ENCODE measurements around the gene ANO7. TPM values are rescaled to one million over a fixed set of nuclear protein-coding genes. Genes with fewer than 3 reads are reported as not detected.

ANO7 gene
- total and polyA plus RNA-seq, 2 donors = 0.58 to 1.2 TPM

- no peak for DNase-seq (ENCODE audit: extremely low spot score)
Measured at GRCh38 chr2:241254904-241255351, 66.5 kb downstream of the ANO7 start.

GRCh38 chr2:241255542-241256167 lies 67.2 kb downstream of the ANO7 start:
- WGBS = 66% methylated on average over 13 of the region's 13 CpGs
- DNase-seq (ENCODE audit: extremely low spot score) = no peak
- Histone ChIP-seq H3K27ac (ENCODE audit: low read depth) (no peak overlapping the region), H3K4me1 (ENCODE audit: insufficient read depth) (no peaks in the 10 kb centered on the region), H3K4me3 (ENCODE audit: low read depth, low read length) (no peak overlapping the region), H3K36me3 (ENCODE audit: insufficient read depth) (peaks cover 10% of the 10 kb centered on the region)

More at GRCh38 chr2:241254904-241255351, 66.5 kb downstream of the ANO7 start:
- Histone ChIP-seq H3K27ac (ENCODE audit: low read depth) (no peak overlapping the region), H3K4me1 (ENCODE audit: insufficient read depth) (no peaks in the 10 kb centered on the region), H3K4me3 (ENCODE audit: low read depth, low read length) (no peak overlapping the region), H3K36me3 (ENCODE audit: insufficient read depth) (peaks cover 10% of the 10 kb centered on the region)
- 94% methylated on average over 10 of the region's 10 CpGs for WGBS

GRCh38 chr2:241256168-241256545 lies 67.7 kb downstream of the ANO7 start:
- no peak for DNase-seq (ENCODE audit: extremely low spot score)
- WGBS = 65% methylated on average over 11 of the region's 11 CpGs
- Histone ChIP-seq H3K36me3 (ENCODE audit: insufficient read depth) (peaks cover 10% of the 10 kb centered on the region), H3K4me1 (ENCODE audit: insufficient read depth) (no peaks in the 10 kb centered on the region), H3K4me3 (ENCODE audit: low read depth, low read length) (no peak overlapping the region), H3K27ac (ENCODE audit: low read depth) (no peak overlapping the region)

- Histone ChIP-seq H3K4me3 (ENCODE audit: low read depth, low read length) (no peak overlapping the region), H3K27ac (ENCODE audit: low read depth) (no peak overlapping the region), H3K36me3 (ENCODE audit: insufficient read depth) (peaks cover 12% of the 10 kb centered on the region), H3K4me1 (ENCODE audit: insufficient read depth) (no peaks in the 10 kb centered on the region)
- DNase-seq (ENCODE audit: extremely low spot score) = no peak
- WGBS = 74% methylated on average over 11 of the region's 11 CpGs
Measured at GRCh38 chr2:241257419-241258032, 69.0 kb downstream of the ANO7 start.

GRCh38 chr2:241258505-241259280 lies 70.2 kb downstream of the ANO7 start:
- Histone ChIP-seq H3K36me3 (ENCODE audit: insufficient read depth) (peaks cover 7% of the 10 kb centered on the region), H3K4me1 (ENCODE audit: insufficient read depth) (no peaks in the 10 kb centered on the region)
- 55% methylated on average over 8 of the region's 8 CpGs for WGBS

GRCh38 chr2:241260911-241261310 lies 72.4 kb downstream of the ANO7 start:
- DNase-seq (ENCODE audit: extremely low spot score) = no peak
- WGBS = 89% methylated on average over 3 of the region's 3 CpGs
- peaks cover 5% of the 10 kb centered on the region for H3K36me3 ChIP-seq (ENCODE audit: insufficient read depth)
- H3K4me3 ChIP-seq (ENCODE audit: low read depth, low read length) = no peak overlapping the region
- H3K4me1 ChIP-seq (ENCODE audit: insufficient read depth) = no peaks in the 10 kb centered on the region
- H3K27ac ChIP-seq (ENCODE audit: low read depth) = no peak overlapping the region

More at GRCh38 chr2:241258505-241259280, 70.2 kb downstream of the ANO7 start:
- Histone ChIP-seq H3K4me3 (ENCODE audit: low read depth, low read length) (no peak overlapping the region), H3K27ac (ENCODE audit: low read depth) (no peak overlapping the region)
- no peak for DNase-seq (ENCODE audit: extremely low spot score)

- DNase-seq (ENCODE audit: extremely low spot score) = no peak
- H3K36me3 ChIP-seq (ENCODE audit: insufficient read depth) = peaks cover 2% of the 10 kb centered on the region
- no peak overlapping the region for H3K27ac ChIP-seq (ENCODE audit: low read depth)
- H3K4me3 ChIP-seq (ENCODE audit: low read depth, low read length) = no peak overlapping the region
- H3K4me1 ChIP-seq (ENCODE audit: insufficient read depth) = no peaks in the 10 kb centered on the region
- 85% methylated on average over 4 of the region's 4 CpGs for WGBS
Measured at GRCh38 chr2:241261628-241262027, 73.2 kb downstream of the ANO7 start.

GRCh38 chr2:241263061-241263460 lies 74.6 kb downstream of the ANO7 start:
- no peak for DNase-seq (ENCODE audit: extremely low spot score)
- no peak overlapping the region for H3K4me3 ChIP-seq (ENCODE audit: low read depth, low read length)
- no peaks in the 10 kb centered on the region for H3K4me1 ChIP-seq (ENCODE audit: insufficient read depth)
- no peak overlapping the region for H3K27ac ChIP-seq (ENCODE audit: low read depth)
- WGBS = 88% methylated on average over 7 of the region's 7 CpGs
- H3K36me3 ChIP-seq (ENCODE audit: insufficient read depth) = peaks cover 2% of the 10 kb centered on the region

GRCh38 chr2:241265506-241265905 lies 77.0 kb downstream of the ANO7 start:
- H3K4me1 ChIP-seq (ENCODE audit: insufficient read depth) = peaks cover 5% of the 10 kb centered on the region
- no peak for DNase-seq (ENCODE audit: extremely low spot score)
- H3K27ac ChIP-seq (ENCODE audit: low read depth) = no peak overlapping the region
- no peak overlapping the region for H3K4me3 ChIP-seq (ENCODE audit: low read depth, low read length)
- 86% methylated on average over 5 of the region's 5 CpGs for whole genome bisulfite sequencing
- peaks cover 2% of the 10 kb centered on the region for H3K36me3 ChIP-seq (ENCODE audit: insufficient read depth)

GRCh38 chr2:241267249-241268067 lies 79.0 kb downstream of the ANO7 start:
- no peaks in the 10 kb centered on the region for H3K36me3 ChIP-seq (ENCODE audit: insufficient read depth)
- H3K27ac ChIP-seq (ENCODE audit: low read depth) = no peak overlapping the region
- 79% methylated on average over 12 of the region's 12 CpGs for WGBS

GRCh38 chr2:241268306-241268705 lies 79.8 kb downstream of the ANO7 start:
- H3K36me3 ChIP-seq (ENCODE audit: insufficient read depth) = no peaks in the 10 kb centered on the region
- DNase-seq (ENCODE audit: extremely low spot score) = no peak
- WGBS = 66% methylated on average over 7 of the region's 7 CpGs

More at GRCh38 chr2:241267249-241268067, 79.0 kb downstream of the ANO7 start:
- Histone ChIP-seq H3K4me1 (ENCODE audit: insufficient read depth) (peaks cover 10% of the 10 kb centered on the region), H3K4me3 (ENCODE audit: low read depth, low read length) (no peak overlapping the region)
- no peak for DNase-seq (ENCODE audit: extremely low spot score)

GRCh38 chr2:241268716-241269445 lies 80.4 kb downstream of the ANO7 start:
- H3K4me1 ChIP-seq (ENCODE audit: insufficient read depth) = peaks cover 10% of the 10 kb centered on the region
- H3K36me3 ChIP-seq (ENCODE audit: insufficient read depth) = no peaks in the 10 kb centered on the region
- 82% methylated on average over 14 of the region's 14 CpGs for WGBS
- H3K4me3 ChIP-seq (ENCODE audit: low read depth, low read length) = no peak overlapping the region
- DNase-seq (ENCODE audit: extremely low spot score) = no peak
- H3K27ac ChIP-seq (ENCODE audit: low read depth) = no peak overlapping the region

More at GRCh38 chr2:241268306-241268705, 79.8 kb downstream of the ANO7 start:
- no peak overlapping the region for H3K27ac ChIP-seq (ENCODE audit: low read depth)
- H3K4me1 ChIP-seq (ENCODE audit: insufficient read depth) = peaks cover 10% of the 10 kb centered on the region
- no peak overlapping the region for H3K4me3 ChIP-seq (ENCODE audit: low read depth, low read length)
